GM19463 (cell line): ENCODE data around the gene CTSD.

ENCODE experiments used
- ATAC-seq: cut with Tn5 transposase; IDR thresholded peaks from one replicate; pipeline ENCODE4 v1.9.1; 2021; ENCODE audit warnings: mild to moderate bottlenecking, moderate library complexity; ENCODE audit not compliant: unreplicated experiment

CTSD gene

GRCh38 chr11:1746511-1746931 is 17.2 kb downstream of the CTSD start:
- ATAC-seq, result no peak

GRCh38 chr11:1745701-1746320 is 17.9 kb downstream of the CTSD start:
- ATAC-seq, result no peak

GRCh38 chr11:1744891-1745700 is 18.6 kb downstream of the CTSD start:
- no peak for ATAC-seq

GRCh38 chr11:1744137-1744886 is 19.4 kb downstream of the CTSD start:
- ATAC-seq, result no peak

- ATAC-seq, result no peak
These were observed 20.1 kb downstream of the CTSD start for GRCh38 chr11:1743585-1744136.

- no peak for ATAC-seq
These were observed 20.7 kb downstream of the CTSD start for GRCh38 chr11:1742869-1743584.

GRCh38 chr11:1742371-1742770 is 21.4 kb downstream of the CTSD start:
- ATAC-seq, result no peak

GRCh38 chr11:1741741-1742140 is 22.0 kb downstream of the CTSD start:
- no peak for ATAC-seq

GRCh38 chr11:1740786-1741530 is 22.8 kb downstream of the CTSD start:
- ATAC-seq, result no peak

- ATAC-seq, result no peak
These were observed 24.2 kb downstream of the CTSD start for GRCh38 chr11:1739576-1739975.

- no peak for ATAC-seq
These were observed 25.3 kb downstream of the CTSD start for GRCh38 chr11:1738380-1738779.

GRCh38 chr11:1737080-1737757 is 26.5 kb downstream of the CTSD start:
- ATAC-seq, result no peak

GRCh38 chr11:1736447-1736992 is 27.2 kb downstream of the CTSD start:
- ATAC-seq, result no peak

GRCh38 chr11:1735271-1735670 is 28.5 kb downstream of the CTSD start:
- no peak for ATAC-seq

- no peak for ATAC-seq
These were observed 29.1 kb downstream of the CTSD start for GRCh38 chr11:1734641-1735081.

GRCh38 chr11:1733716-1734640 is 29.7 kb downstream of the CTSD start:
- no peak for ATAC-seq

GRCh38 chr11:1733009-1733715 is 30.6 kb downstream of the CTSD start:
- ATAC-seq, result no peak
